ENCODE data around the gene ZRANB3.
"Not testable (repeated sequence)": the region's sequence is repeated elsewhere in the genome, so short reads cannot be mapped to it uniquely, and the experiment has no call there.

Gene ZRANB3

DNA sequence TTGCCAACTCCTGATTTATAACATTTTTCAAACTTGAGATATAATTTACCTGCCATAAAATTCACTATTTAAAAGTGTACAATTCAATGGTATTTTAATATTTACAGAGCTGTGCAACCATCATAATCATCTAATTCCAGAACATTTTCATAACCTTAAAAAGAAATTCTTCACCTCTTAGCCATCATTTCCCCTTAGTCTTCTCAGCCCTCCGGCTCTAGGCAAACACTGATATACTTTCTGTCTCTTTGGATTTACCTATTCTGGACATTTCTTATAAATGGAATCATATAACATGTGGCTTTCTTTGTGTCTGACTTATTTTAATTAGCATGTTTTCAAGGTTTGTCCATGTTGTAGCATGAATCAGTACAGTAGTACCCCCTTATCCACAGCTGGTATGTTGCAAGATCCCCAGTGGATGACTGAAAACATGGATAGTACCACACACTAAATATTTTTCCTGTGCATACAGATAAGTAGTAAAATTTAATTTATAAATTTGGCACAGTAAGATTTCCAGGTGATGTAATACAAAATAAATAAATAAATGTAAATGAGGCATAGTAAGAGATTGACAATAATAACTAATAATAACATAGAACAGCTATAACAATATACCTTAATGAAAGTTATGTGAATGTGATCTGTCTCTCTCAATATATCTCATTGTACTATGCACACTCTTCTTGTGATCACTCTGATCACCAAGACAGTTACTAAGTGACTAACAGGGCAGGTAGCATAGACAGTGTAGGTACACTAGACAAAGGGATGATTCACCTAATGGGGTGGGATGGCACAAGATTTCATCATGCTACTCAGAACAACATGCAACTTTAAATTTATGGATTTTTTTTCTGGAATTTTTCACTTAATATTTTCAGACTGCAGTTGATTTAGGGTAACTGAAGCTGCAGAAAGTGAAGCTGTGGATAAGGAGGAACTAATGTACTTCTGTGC, 405.8 kb downstream of the ZRANB3 start:
- Histone ChIP-seq H3K9me2 (ENCODE audit: low read depth, low read length) (no peaks in the 10 kb centered on the region), H3K79me2 (ENCODE audit: insufficient read depth, low read length) (no peaks in the 10 kb centered on the region; the same call in 1 of the 2 replicates), H3K27me3 (ENCODE audit: insufficient read depth, low read length) (no peaks in the 10 kb centered on the region), H2AFZ (ENCODE audit: low read length) (no peak overlapping the region), H3K4me2 (ENCODE audit: low read length) (no peak overlapping the region), H3K27ac (ENCODE audit: low read depth, low read length, poor library complexity, severe bottlenecking) (no peak overlapping the region), H3K9me3 (ENCODE audit: low read length) (no peaks in the 10 kb centered on the region), H3K36me3 (ENCODE audit: insufficient read depth, low read length) (peaks cover 71% of the 10 kb centered on the region), H3K4me3 (ENCODE audit: low read depth, low read length, poor library complexity, severe bottlenecking) (no peak overlapping the region), H3F3A (ENCODE audit: insufficient read depth, low read length) (no peaks in the 10 kb centered on the region), H3K4me1 (ENCODE audit: insufficient read depth, low read length, severe bottlenecking) (no peaks in the 10 kb centered on the region), H3K9ac (ENCODE audit: low read length) (no peak overlapping the region), H4K20me1 (ENCODE audit: insufficient read depth, low read length) (no peaks in the 10 kb centered on the region)
- no peak for TF ChIP-seq EZH2 (IDR thresholded peaks at IDR 0.05; ENCODE audit: borderline replicate concordance, low read length)
- TF ChIP-seq, protein P1, sequence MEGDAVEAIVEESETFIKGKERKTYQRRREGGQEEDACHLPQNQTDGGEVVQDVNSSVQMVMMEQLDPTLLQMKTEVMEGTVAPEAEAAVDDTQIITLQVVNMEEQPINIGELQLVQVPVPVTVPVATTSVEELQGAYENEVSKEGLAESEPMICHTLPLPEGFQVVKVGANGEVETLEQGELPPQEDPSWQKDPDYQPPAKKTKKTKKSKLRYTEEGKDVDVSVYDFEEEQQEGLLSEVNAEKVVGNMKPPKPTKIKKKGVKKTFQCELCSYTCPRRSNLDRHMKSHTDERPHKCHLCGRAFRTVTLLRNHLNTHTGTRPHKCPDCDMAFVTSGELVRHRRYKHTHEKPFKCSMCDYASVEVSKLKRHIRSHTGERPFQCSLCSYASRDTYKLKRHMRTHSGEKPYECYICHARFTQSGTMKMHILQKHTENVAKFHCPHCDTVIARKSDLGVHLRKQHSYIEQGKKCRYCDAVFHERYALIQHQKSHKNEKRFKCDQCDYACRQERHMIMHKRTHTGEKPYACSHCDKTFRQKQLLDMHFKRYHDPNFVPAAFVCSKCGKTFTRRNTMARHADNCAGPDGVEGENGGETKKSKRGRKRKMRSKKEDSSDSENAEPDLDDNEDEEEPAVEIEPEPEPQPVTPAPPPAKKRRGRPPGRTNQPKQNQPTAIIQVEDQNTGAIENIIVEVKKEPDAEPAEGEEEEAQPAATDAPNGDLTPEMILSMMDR (IDR thresholded peaks at IDR 0.05; ENCODE audit: low read length) = no peak

DNA sequence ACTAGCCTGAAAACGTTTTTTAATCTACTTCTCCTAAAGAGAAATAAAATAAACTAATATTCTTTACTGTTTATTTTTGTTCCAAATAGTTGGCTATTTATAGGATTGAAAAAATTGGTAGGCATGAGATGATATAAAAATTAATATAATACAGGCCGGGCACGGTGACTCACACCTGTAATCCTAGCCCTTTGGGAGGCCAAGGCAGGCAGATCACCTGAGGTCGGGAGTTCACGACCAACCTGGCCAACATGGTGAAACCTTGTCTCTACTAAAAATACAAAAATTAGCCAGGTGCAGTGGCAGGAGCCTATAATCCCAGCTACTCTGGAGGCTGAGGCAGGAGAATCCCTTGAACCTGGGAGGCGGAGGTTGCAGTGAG, 409.4 kb downstream of the ZRANB3 start:
- H3K27ac ChIP-seq (ENCODE audit: low read depth, low read length, poor library complexity, severe bottlenecking); H3K79me2 ChIP-seq (ENCODE audit: insufficient read depth, low read length); H3K27me3 ChIP-seq (ENCODE audit: insufficient read depth, low read length); H3K9ac ChIP-seq (ENCODE audit: low read length); H3F3A ChIP-seq (ENCODE audit: insufficient read depth, low read length); H3K4me3 ChIP-seq (ENCODE audit: low read depth, low read length, poor library complexity, severe bottlenecking); H3K9me3 ChIP-seq (ENCODE audit: low read length); H3K4me1 ChIP-seq (ENCODE audit: insufficient read depth, low read length, severe bottlenecking); H3K9me2 ChIP-seq (ENCODE audit: low read depth, low read length); H2AFZ ChIP-seq (ENCODE audit: low read length); H3K4me2 ChIP-seq (ENCODE audit: low read length); H4K20me1 ChIP-seq (ENCODE audit: insufficient read depth, low read length): not testable (repeated sequence)
- H3K36me3 ChIP-seq (ENCODE audit: insufficient read depth, low read length) = peaks cover 50% of the 10 kb centered on the region

DNA sequence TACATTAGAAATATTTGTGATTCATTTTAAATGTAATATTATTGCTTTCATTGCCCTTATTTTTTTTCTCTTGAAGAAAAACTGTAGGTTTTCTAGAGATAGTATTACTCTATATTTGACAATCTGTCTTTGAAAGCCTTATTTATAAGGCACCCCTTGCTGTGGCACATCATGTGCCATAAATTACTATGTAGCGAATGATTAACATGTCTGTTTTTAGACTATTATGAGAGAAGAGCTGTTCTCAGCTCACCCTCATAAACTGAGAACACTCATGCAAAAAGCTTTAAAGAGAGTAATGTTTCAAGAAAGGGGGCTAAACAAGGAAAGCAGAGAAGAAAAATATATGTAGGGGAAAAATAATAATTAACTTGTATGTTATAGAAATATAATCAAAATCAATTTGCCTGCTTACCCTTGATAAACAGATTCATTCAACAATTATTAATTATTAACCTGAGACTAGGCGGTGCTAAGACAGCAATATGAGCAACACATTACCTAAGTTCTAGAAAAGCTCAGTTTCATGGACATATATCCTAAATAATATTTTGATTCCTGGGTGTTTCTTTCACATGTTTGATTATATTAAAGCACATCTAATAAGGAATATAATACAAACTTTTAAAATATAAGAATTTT, 409.9 kb downstream of the ZRANB3 start:
- Histone ChIP-seq H3K36me3 (ENCODE audit: insufficient read depth, low read length) (peaks cover 45% of the 10 kb centered on the region), H3K9ac (ENCODE audit: low read length) (no peak overlapping the region), H2AFZ (ENCODE audit: low read length) (no peak overlapping the region), H4K20me1 (ENCODE audit: insufficient read depth, low read length) (no peaks in the 10 kb centered on the region), H3K4me3 (ENCODE audit: low read depth, low read length, poor library complexity, severe bottlenecking) (no peak overlapping the region), H3K9me2 (ENCODE audit: low read depth, low read length) (no peaks in the 10 kb centered on the region), H3K27ac (ENCODE audit: low read depth, low read length, poor library complexity, severe bottlenecking) (no peak overlapping the region), H3F3A (ENCODE audit: insufficient read depth, low read length) (no peaks in the 10 kb centered on the region), H3K4me1 (ENCODE audit: insufficient read depth, low read length, severe bottlenecking) (no peaks in the 10 kb centered on the region), H3K79me2 (ENCODE audit: insufficient read depth, low read length) (no peaks in the 10 kb centered on the region; the same call in 1 of the 2 replicates), H3K4me2 (ENCODE audit: low read length) (no peak overlapping the region), H3K27me3 (ENCODE audit: insufficient read depth, low read length) (no peaks in the 10 kb centered on the region), H3K9me3 (ENCODE audit: low read length) (no peaks in the 10 kb centered on the region)
- TF ChIP-seq, protein P1 (IDR thresholded peaks at IDR 0.05; ENCODE audit: low read length) = no peak
- TF ChIP-seq EZH2 (IDR thresholded peaks at IDR 0.05; ENCODE audit: borderline replicate concordance, low read length) = no peak

All from OCI-LY1 (cell line).